Measurements from ENCODE around the gene REEP1.

REEP1 gene

DNA sequence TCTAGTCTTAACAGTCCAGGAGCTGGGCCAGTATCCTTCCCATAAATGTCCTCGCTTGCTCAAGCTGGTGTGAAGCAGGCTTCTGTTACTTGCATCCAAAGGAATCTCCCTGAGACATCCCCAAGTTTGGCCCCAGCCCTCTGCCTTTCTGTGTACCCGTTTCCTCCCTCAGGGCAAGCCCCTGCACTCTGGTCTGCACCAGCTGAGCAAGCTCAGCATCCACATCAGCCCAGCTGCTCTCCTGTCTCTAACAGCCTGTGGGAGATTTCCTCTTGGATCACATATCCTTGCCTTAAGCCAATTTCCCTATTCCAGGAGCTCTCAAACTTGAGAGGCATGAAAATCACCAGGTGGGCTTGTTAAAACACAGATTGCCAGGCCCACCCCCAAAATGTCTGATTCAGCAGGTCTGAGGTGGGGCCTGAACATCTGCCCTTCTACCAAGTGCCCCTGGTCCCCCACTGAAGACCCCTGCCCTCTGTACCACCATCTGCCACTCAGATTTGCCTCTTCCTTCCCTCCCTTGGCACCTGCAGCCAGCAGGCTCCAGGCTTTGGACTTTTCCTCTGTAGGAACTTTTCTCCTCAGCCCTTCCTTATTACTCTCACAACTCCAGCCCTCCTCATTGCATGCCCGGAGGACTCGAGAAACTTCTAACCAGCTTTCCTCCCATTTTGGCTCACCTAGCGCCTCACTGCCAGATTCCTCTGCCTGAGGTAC lies 32.1 kb downstream of the REEP1 start:
- DNase-seq, result no peak

DNA sequence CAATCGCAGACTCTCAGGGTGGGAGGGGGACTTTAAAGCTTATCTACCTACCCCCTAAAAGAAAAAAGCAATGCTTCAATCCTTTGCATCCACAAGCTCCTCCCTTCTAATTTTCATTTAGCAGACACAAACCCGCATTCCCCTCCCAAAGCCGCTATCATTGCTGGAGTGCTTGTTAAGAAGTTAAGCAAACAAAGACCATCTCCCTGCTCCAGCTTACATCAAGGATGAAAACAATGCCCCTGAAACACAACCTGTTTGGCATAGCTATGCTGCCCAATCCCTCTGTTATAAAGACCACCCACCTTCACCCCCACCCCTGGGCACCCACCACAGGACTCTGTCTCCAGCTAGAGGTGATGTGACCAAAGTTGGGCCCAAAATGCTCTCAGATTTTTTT lies 33.0 kb downstream of the REEP1 start:
- no peak for DNase-seq

DNA sequence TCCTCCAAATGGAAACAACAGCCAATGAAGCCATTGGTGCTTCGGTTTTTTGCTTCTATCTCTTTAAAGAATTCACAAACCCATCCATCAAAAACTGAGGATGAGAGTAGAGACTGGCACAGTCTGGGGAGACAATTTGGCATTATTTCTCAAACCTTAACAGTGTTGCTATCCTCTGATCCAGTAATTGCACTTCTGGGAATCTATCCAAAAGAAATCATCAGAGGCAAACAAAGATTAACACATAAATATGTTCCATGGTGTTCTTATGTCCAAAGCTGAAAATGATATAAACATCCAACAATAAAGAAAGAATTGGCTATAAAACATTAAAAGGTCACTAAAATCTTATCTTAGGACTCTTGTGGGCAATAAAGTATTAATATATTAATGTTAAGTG lies 35.1 kb downstream of the REEP1 start:
- no peak for DNase-seq

DNA sequence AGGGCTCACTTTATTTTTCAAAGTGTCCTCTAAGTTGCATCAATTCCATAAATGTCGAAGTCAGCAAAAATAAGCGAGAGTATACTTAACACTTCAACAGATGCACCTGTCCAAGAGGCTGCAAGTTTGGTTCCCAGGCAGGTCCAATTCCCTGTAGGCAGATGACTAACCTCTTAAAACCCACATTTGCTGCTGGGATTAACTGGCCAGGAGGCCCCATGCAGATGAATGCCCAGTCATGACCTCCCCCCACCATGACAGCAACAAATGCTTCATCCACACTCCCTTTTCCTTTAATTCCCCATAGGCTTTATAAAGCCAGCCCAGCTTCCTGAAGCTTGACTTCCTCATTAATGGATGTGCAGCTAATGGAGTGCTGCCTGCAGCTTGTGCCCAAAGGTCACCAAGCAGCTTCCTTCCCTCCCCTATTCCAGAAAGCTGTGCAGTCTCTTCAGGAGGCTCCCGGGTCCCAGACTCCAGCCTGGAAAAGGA lies 35.7 kb downstream of the REEP1 start:
- no peak for DNase-seq

DNA sequence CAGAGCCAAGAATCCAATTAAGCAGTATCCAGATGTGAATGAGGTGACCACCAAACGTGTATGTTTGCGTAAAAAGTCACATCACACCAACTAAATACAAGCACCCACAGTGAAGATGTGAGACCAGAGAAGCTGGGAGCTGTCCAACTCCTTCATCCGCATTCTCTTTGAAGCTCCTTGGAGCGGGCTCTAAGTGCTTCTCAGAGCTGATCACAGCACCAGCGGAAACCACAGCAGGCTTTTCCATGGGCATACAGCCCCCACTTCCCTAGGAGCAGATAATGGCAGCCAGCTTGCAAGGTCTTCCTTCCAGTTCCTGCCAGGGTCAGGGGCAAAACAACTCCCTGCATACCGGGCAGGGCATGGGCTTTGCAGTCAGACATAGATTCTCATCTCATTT lies 36.4 kb downstream of the REEP1 start:
- no peak for DNase-seq

DNA sequence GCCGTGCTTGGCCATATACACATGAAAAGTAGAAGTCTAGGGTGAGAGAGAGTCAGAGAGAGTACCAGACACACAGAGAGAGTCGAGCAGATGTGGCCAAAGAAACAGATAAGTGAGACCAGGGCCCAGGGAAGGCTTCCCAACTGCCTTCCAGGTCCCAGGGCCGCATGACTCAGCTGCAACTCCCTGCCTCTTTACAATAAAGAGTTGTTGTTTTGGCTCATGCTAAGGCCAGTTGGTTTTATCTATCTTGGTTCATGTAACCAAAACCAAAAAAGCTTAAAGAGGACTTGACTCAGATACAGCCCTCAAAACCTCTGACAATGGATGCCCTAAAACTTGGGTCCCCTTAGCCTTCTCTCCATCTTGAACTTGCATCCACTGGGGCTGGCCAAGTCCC lies 36.9 kb downstream of the REEP1 start:
- DNase-seq, result no peak

DNA sequence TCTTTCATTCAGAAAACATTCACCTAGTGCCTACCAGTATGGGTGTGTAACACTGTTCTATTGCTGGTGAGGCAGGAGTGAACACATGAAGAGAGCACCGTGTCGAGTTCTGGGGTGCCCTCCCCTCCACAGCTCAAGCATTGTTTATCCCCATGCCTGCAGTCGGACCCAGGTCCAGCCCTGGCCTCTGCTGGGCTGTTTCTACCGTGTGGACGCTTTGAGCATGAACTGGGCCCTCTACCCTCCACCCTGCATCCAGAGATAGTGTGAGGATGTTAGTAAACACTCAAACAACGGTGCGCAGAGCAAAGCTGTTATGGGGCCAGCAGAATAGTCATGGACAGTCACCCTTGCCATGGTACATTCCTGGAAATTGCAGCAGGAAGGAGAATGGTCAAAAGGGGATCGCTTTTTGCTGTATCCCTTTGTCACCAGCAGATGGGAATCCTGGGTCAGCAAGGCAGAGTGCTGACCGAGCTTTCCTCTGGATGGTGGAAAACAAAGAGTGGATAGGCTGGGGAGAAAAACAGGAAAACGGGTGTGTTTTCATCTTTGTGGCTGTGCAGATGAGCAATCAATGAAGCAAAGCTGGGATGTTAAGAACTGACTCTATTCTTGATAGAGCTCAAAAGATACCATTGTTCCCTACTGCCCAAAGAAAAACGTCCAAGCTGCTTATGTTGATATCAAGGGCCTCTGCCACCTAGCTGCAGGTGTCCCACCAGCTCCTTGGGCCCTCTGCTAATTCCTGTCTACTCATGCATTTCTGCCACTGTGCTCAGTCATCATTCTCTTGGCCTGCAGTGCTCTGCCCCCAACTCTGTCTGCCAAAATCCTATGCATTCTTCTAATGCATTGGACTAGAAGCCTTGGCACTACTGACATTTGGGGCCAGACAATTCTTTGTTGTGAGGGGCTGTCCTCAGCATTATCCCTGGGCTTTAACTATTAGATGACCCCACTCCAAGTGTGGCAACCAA lies 38.7 kb downstream of the REEP1 start:
- DNase-seq, result no peak

DNA sequence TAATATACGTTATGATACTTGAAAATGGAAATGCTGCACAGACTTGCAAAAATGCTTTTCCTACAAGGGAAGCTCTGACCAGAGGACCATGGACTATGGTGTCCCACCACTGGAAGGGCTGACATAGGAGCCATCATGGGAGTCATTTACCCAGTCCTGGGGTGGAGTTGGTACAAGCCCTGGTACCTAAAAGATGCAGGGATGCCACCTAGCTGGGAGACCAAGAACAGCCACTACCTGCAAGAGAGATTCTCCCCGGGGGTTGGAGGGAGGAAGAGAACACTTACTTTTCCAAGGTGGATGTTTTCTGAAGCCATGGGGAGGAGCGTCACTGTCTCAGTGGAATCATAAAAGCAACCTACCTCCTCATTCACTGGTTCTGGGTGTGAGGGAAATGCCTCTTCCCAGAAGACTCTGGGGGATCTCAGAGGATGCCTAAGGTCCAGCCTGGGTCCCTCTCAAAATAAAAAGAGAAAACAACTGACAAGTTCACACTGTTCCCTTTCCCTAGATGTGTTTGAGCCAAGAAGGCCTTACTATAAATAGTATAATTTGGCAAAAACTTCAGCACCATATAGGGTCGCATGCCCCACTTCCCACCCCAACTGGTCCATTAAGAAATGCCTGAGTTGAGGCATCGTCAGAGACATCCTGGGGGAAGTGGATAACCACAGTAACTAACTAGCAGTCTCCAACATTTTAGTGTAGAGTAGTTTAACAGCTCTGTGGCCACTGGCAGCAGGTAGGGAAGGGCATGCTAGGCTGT lies 39.9 kb downstream of the REEP1 start:
- no peak for DNase-seq

DNA sequence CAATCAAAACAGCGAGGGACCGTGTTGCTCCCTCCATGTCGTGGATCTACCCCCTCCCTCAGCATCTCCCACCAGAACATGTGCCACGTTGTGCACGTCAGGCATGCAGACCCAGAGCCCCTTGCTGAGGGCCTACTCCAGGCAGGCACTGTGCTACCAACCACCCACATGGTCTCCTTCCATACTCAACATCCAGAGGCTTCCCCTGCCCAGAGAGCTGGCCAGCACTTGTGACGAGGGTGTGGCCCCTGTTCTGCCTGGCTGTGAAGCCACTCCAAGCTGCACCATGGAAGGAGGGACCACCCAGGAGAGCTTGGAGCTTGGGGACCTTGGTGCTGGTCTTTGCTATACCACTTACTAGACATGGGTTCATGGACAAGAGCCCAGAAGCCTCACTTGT lies 40.5 kb downstream of the REEP1 start:
- DNase-seq, result no peak

DNA sequence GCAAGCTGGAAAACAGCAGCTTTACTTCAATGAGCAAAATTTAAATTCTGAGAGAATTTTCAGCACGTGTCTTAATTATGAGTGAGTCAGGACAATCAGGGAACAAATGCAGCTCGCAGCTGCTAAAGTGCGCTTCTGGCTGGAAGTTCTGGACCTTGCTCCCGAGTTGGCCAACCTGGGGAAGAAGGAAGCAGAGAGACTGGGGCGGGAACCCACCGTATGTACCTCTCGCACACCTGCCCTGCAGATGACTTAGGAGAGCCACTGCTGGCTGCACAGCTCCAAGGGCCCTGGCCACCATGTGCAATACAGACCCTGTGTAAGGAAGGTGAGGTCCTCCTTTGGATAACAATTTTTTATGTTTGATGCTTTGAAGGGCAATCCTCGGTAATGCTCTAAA lies 42.4 kb downstream of the REEP1 start:
- DNase-seq, result no peak

DNA sequence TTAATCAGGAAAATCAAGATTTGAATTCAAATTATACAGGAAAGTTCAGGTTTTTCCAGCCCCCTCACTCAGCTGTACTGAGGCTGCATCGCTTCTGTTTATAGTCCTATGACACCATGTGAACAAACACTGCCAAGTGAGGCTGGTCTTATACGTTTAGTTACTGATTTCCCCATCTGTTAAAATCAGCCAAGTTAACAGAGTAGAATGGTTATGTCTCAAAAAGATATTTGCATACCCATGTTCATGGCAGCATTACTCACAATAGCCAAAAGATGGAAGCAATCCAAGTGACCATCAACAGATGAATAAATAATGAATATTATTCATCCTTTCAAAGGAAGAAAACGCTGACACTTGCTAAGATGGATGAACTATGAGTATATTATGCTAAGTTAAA lies 43.8 kb downstream of the REEP1 start:
- no peak for DNase-seq

DNA sequence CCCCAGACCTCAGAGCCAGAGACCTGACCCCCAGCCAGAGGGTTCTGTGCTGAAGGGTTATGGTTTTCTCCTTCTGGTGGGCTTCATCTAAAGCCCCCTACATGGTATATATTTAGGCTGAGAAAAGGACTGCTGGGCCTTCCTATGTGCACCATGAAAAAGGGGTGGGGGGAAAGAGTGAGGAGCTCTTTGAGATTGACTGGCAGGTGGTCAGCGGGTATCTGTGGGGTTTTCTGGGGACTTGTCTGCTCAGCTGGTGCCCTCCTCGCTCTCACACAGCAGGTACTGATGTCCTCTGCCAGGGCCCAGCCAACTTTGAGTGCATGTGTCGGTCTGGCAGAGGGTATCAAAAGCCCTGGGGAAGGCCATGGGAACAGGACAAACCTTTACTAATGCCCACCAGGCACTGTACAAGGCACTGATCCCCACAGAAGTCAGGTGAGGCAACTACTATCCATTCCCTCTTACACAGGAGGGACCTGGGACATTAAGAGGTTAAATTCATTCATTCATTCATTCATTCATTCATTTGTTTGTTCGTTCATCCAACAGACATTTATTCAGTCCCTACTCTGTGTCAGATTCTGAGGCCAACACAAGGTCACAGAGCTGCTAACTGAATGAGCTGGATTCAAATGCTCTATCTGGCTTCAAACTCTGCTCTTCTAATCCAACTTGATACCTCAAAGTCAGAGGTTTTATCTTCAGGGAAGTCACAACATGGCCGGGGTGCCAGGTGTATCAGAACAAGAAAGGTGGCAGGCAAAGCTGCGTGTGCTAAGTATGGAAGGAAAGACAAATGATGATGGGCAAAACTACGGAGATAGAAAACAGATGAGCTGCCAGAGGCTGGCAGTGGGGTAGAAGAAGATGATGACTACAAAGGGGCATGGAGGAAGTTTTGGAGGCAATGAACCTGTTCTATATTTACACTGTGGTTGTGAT lies 44.6 kb downstream of the REEP1 start:
- no peak for DNase-seq

DNA sequence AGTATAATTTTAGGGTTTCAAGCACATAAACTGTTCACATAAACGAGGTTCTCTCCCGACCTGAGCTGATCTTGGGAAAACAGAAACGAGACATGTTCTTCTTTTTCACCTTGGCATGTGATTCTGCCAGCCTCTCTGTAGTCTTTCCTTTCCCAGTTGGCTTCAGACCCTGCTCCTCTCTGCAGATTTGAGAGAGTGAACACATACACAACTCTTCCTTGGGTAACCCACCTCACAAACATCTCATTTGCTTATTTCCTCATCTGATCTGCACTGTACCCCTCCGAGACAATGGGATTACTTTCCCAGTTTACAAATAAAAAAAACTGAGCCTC lies 46.1 kb downstream of the REEP1 start:
- no peak for DNase-seq

DNA sequence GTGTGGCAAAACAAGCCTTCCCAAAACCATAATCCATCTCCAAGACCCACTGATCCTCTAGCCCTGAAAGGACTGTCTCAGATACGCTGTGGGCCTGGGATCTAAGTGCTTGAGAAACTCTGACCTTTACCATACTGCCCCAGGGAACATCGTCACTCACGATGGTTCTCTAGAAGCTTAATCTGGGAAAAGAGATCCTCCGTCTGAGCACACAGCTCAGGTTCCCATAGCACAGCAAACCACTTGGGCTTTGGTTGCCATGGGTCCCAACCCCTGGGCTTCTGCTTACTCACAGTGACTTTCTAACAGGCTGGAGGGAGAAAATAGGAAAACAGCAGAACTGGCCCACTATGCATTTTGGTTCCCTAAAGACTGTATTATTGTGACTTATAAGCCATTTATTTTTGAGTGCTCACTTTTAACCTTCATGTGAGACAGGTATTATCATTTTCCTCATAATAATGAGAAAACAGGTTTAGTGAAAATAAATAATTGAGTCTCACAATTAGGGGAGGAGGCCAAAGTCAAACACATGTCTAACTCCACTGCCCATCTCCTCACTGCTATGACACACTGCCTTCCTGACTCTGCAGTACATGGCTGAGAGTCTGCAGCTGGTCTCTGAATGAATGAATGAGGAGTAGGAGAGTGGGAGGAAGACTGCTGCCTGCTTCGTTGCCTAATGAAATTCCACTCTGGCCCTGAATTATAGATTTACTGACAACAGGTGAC lies 46.7 kb downstream of the REEP1 start:
- DNase-seq, result no peak

DNA sequence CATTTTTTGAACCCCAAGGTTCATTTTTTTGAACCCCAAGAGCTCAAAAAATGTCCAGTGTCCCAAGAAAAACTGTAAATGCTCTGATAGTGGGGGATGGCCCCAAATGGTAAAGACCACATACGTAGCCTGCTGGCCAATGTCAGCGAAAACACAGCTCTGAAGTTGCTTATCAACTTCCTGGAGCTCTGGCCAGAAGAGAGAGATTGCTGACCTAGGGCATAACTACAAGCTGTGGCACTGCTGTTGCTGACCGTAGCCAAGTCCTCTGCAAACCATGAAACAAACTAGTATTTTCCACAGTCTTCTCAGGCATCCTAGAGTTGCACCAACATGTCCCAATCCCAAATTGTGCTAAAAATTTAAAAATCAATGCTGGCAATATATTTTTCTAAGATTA lies 50.9 kb downstream of the REEP1 start:
- DNase-seq, result no peak

DNA sequence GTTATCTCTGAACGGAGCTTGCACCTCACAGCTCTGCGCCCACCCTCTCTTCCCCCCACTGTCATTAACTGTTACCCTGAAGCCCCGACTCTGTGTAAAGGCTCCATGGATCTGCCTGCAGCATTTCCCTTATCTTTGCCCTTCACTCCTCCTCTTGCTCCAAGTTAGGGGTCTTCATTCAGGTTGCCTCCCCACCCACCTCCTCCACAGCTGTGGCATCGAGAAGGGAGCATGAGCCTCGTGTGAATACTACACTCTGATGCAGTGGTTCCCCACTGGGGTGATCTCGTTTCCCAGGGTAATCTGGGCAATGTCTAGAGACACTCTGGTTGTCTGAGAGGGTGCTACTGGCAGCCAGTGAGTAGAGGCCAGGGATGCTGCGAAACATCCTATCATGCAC lies 51.4 kb downstream of the REEP1 start:
- DNase-seq, result no peak

DNA sequence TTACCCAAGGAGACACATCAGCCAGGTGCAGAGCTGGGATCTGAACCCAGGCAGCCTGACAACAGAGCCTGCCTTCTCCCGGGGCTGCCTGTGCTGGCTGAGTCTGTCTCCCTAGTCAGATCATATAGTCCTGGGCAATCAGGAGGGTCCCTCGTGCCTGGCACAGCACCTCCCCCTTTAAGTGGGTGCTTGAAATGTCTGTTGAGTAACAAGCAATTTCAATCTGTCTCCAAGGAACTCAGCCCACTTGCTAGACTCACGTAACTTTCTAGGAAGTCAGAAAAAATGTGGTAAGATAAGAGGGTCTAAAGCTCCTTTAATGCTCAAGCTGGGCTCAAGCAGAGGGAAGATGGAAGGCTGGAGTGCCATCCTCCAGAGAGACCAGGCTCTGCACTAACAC lies 51.9 kb downstream of the REEP1 start:
- no peak for DNase-seq

DNA sequence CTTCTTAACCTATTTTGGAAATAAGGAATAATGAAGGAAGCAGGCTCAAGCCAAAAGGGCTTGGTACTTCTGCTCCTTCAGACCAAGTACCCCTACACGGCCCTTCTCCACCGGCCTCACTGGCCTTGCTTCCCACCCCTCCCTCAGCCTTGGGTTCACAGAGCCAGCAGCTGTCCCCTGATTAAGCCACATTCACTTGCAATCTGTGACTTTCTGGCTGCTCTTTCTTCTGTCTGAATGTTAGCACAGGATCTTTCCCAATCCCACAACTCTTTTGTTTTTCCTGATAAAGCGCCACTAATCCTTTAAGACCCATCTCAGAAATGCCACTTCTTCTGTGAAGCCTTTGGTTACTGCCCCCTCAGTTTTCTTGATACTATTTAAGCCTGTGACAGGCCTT lies 52.4 kb downstream of the REEP1 start:
- no peak for DNase-seq

DNA sequence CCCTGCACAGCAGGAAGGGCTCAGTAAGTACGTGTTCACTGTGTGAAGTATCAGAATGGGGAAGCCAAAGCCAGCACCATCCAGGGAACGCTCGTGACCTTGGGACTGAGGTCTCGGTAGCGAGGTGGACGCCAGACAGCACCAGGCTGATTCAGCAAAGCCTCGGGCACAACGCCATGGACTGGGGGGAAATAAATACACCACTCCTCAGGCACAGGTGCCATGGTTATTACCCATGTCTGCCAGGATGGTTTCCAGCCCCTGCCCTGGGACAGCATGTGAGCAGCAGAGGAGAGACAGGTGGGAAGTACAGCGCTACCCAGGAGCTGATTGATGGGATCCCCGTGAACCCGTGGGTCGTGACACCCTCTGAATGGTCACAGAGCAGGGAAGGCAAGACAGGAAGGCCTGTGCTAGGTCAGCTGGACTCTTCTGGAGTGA lies 53.0 kb downstream of the REEP1 start:
- no peak for DNase-seq

DNA sequence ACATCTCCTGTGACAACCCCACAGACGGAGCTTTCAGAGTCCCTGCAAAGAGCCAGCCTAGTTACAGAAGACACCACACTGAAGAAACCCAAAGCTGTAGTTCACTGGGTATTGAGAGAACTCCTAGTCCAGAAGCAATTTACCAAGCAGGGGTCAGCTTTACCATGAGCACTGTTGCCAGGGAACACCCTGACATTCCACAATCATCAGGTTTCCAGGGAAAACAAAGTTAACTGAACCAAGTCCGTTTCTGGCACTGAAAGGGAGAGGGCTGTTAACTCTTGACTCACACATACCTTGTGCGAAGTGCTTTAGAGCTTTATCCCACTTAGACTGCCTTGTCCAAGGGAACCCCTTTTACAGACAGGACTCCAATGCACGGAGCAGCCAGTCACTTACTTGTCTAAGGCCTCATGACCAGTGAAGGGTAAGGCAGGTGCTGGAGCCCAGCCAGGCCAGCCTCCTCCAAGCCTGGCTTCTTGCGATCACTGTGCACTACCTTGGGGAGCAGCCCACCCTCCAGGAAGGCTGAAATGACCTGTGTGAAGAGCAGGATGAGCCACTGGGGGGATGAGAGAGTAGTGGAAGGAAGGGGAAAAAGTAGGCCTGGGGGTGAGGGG lies 53.9 kb downstream of the REEP1 start:
- DNase-seq, result no peak

DNA sequence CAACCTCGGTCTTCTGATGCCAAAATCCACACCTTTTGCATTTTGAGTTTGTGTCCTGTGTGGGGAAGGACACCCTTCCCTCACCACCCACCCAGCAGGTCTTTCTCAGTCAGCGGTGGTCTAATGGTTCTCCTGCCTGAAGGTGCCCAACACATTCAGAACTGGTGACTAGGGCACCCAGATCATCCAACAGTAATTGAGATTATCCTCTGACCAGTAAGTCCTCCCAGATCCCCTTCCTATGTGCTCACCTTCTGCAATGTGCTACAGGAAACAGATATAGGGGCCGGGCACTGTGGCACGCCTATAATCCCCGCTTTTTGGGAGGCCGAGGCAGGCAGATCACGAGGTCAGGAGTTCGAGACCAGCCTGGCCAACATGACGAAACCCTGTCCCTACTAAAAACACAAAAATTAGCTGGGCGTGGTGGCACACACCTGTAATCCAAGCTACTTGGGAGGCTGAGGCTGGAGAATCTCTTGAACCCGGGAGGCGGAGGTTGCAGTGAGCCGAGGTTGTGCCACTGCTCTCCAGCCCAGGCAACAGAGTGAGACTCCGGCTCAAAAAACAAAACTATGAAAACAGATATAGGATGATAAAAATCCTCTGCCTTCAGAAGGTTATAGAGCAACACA lies 56.2 kb downstream of the REEP1 start:
- DNase-seq, result no peak
